HG02852 (cell line): ENCODE data around the gene PTDSS2.
"Not testable (repeated sequence)": the region's sequence is repeated elsewhere in the genome, so short reads cannot be mapped to it uniquely, and the experiment has no call there.

Source experiments
- ATAC-seq: cut with Tn5 transposase; IDR thresholded peaks from one replicate; pipeline ENCODE4 v1.9.1; 2021; ENCODE audit warnings: mild to moderate bottlenecking, moderate library complexity; ENCODE audit not compliant: unreplicated experiment

PTDSS2 gene

GRCh38 chr11:429931-430456 is 20.1 kb upstream of the PTDSS2 start:
- ATAC-seq, result no peak

GRCh38 chr11:431921-432320 is 18.2 kb upstream of the PTDSS2 start:
- no peak for ATAC-seq

GRCh38 chr11:432501-433100 is 17.5 kb upstream of the PTDSS2 start:
- ATAC-seq, result no peak

- ATAC-seq, result no peak
Observed at GRCh38 chr11:433111-433510, 17.0 kb upstream of the PTDSS2 start.

- no peak for ATAC-seq
Observed at GRCh38 chr11:433641-434040, 16.4 kb upstream of the PTDSS2 start.

GRCh38 chr11:434496-434895 is 15.6 kb upstream of the PTDSS2 start:
- no peak for ATAC-seq

GRCh38 chr11:434999-435740 is 14.9 kb upstream of the PTDSS2 start:
- not testable (repeated sequence) for ATAC-seq

GRCh38 chr11:437228-437870 is 12.7 kb upstream of the PTDSS2 start:
- no peak for ATAC-seq

GRCh38 chr11:438101-438844 is 11.8 kb upstream of the PTDSS2 start:
- no peak for ATAC-seq

- no peak for ATAC-seq
Observed at GRCh38 chr11:439315-440064, 10.6 kb upstream of the PTDSS2 start.

GRCh38 chr11:440065-441042 is 9.7 kb upstream of the PTDSS2 start:
- ATAC-seq, result no peak

- no peak for ATAC-seq
Observed at GRCh38 chr11:441043-441417, 9.0 kb upstream of the PTDSS2 start.

GRCh38 chr11:441418-442274 is 8.4 kb upstream of the PTDSS2 start, which contains the start of gene ANO9:
TSS of gene ANO9 (minus strand) at chr11:442011. CDS start at chr11:441926, 85 bp downstream.
- ATAC-seq, result peak; percentile 59

- no peak for ATAC-seq
Observed at GRCh38 chr11:442611-443081, 7.4 kb upstream of the PTDSS2 start.

- no peak for ATAC-seq
Observed at GRCh38 chr11:443542-444199, 6.4 kb upstream of the PTDSS2 start.

GRCh38 chr11:444396-445144 is 5.5 kb upstream of the PTDSS2 start:
- ATAC-seq, result no peak
